EH (cell line): ENCODE data around the gene KIF9.
"Not testable (repeated sequence)": the region's sequence is repeated elsewhere in the genome, so short reads cannot be mapped to it uniquely, and the experiment has no call there.

ENCODE experiments used
- DNase-seq: peaks from one replicate; pipeline ENCODE4 v3.0.0-alpha.2; 2015; ENCODE audit warnings: low read depth

Gene KIF9

GRCh38 chr3:47282424-47283192 is at the start of gene KIF9, which contains the start of gene KLHL18:
KIF9 (minus strand) TSS chr3:47282799; CDS start chr3:47277374, 5,425 bp downstream.
KLHL18 (plus strand) TSS chr3:47282944; CDS start chr3:47282966, 22 bp downstream.
- peak; percentile 96 for DNase-seq

- peak; percentile 82 for DNase-seq
These were observed 41.8 kb upstream of the KIF9 start for GRCh38 chr3:47324278-47324865.

GRCh38 chr3:47323431-47324277 is 41.1 kb upstream of the KIF9 start:
- peak; percentile 53 for DNase-seq

- DNase-seq = no peak
These were observed 37.4 kb upstream of the KIF9 start for GRCh38 chr3:47319956-47320355.

GRCh38 chr3:47318916-47319315 is 36.3 kb upstream of the KIF9 start:
- DNase-seq = peak; percentile 73

GRCh38 chr3:47316151-47316550 is 33.6 kb upstream of the KIF9 start:
- not testable (repeated sequence) for DNase-seq

- DNase-seq = peak; percentile 29
These were observed 32.6 kb upstream of the KIF9 start for GRCh38 chr3:47315069-47315647.

- no peak for DNase-seq
These were observed 31.6 kb upstream of the KIF9 start for GRCh38 chr3:47314056-47314764.

- DNase-seq = no peak
These were observed 30.9 kb upstream of the KIF9 start for GRCh38 chr3:47313341-47314055.

GRCh38 chr3:47310391-47310790 is 27.8 kb upstream of the KIF9 start:
- DNase-seq = no peak

GRCh38 chr3:47309231-47309630 is 26.6 kb upstream of the KIF9 start:
- DNase-seq = not testable (repeated sequence)

GRCh38 chr3:47306022-47306421 is 23.4 kb upstream of the KIF9 start:
- no peak for DNase-seq

- no peak for DNase-seq
These were observed 18.9 kb upstream of the KIF9 start for GRCh38 chr3:47301456-47301855.

GRCh38 chr3:47299381-47300318 is 17.1 kb upstream of the KIF9 start:
- DNase-seq = no peak

GRCh38 chr3:47298439-47298838 is 15.8 kb upstream of the KIF9 start:
- no peak for DNase-seq

- no peak for DNase-seq
These were observed 14.1 kb upstream of the KIF9 start for GRCh38 chr3:47296562-47297302.

GRCh38 chr3:47295976-47296375 is 13.4 kb upstream of the KIF9 start:
- no peak for DNase-seq

- no peak for DNase-seq
These were observed 12.7 kb upstream of the KIF9 start for GRCh38 chr3:47295322-47295721.

- no peak for DNase-seq
These were observed 11.8 kb upstream of the KIF9 start for GRCh38 chr3:47294392-47294791.
